ENCODE results near the gene ACAP3.

- TF ChIP-seq MAX (IDR thresholded peaks at IDR 0.05; ENCODE audit: low read depth, low read length) (peak; percentile 27; the same call in 1 of the 2 replicates), CTCF (IDR thresholded peaks at IDR 0.05 in 2 of 3, conservative IDR thresholded peaks at IDR 0.05 in 1 of 3; ENCODE audit: control insufficient read depth in 2 of 3, extremely low read depth in 1 of 3, insufficient read depth in 1 of 3, low read depth in 3 of 3, low read length in 3 of 3) (no peak), ZBED1 (IDR thresholded peaks at IDR 0.05; ENCODE audit: borderline replicate concordance) (0 out of 2 replicates have a peak, but pooled peaks have one; percentile 36), EZH2 (IDR thresholded peaks at IDR 0.05; ENCODE audit: borderline replicate concordance, control insufficient read depth, low read depth, low read length) (no peak), SMC3 (IDR thresholded peaks at IDR 0.05; ENCODE audit: borderline replicate concordance, low read length) (no peak), REST (IDR thresholded peaks at IDR 0.05; ENCODE audit: low read depth, low read length) (no peak), TAF1 (IDR thresholded peaks at IDR 0.05; ENCODE audit: borderline replicate concordance, low read depth, low read length) (no peak; the same call in 1 of the 2 replicates), IKZF1 (conservative IDR thresholded peaks at IDR 0.05) (peak; percentile 33), EP300 (IDR thresholded peaks at IDR 0.05; ENCODE audit: borderline replicate concordance in 1 of 2, control insufficient read depth in 1 of 2, low read depth in 2 of 2, low read length in 2 of 2) (no peak), HCFC1 (IDR thresholded peaks at IDR 0.05; ENCODE audit: low read length) (no peak; the same call in 1 of the 2 replicates), USF2 (IDR thresholded peaks at IDR 0.05; ENCODE audit: borderline replicate concordance, low read depth, low read length) (no peak), PRDM15 (CRISPR knock-in tag; IDR thresholded peaks at IDR 0.05) (no peak)
These were observed at the start of gene ACAP3, which contains the start of gene PUSL1 for GRCh38 chr1:1307923-1308755.
